NCI-H2196 treated with DMSO at 0.1 percent for 48 hours (cell line): Measurements from ENCODE around the gene CADPS.

Experiments used
- DNase-seq: peaks from one replicate; lab custom pipeline; 2025; ENCODE audit not compliant: unreplicated experiment; lab: John Stamatoyannopoulos, UW

Gene CADPS

GRCh38 chr3:62454916-62455315 is 420.3 kb downstream of the CADPS start:
- DNase-seq: no peak

GRCh38 chr3:62453448-62453847 is 421.8 kb downstream of the CADPS start:
- DNase-seq: no peak

- no peak for DNase-seq
These were observed 423.9 kb downstream of the CADPS start for GRCh38 chr3:62451211-62451887.

- DNase-seq: no peak
These were observed 428.8 kb downstream of the CADPS start for GRCh38 chr3:62446337-62446940.

DNA sequence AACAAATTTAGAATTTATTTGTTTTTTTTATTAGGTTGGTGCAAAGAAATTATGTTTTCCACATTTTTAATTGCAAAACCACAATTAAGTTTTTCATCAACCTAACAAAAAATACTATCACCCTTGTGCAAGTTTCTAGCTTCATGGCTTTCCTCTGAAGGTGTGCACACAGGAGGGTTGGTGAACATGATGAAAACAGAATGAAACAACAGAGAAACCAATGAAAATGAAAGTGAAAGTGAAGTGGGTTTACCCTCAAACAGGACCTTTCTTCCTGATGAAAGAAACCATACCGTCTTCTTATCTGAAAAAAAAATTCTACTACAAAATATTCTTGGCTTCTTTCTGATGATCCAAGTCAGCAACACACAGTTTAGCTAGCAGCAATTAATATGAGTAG is 429.9 kb downstream of the CADPS start:
- DNase-seq: no peak

- DNase-seq: no peak
These were observed 435.2 kb downstream of the CADPS start for GRCh38 chr3:62439978-62440377.

- DNase-seq: no peak
These were observed 435.9 kb downstream of the CADPS start for GRCh38 chr3:62439176-62439813.

DNA sequence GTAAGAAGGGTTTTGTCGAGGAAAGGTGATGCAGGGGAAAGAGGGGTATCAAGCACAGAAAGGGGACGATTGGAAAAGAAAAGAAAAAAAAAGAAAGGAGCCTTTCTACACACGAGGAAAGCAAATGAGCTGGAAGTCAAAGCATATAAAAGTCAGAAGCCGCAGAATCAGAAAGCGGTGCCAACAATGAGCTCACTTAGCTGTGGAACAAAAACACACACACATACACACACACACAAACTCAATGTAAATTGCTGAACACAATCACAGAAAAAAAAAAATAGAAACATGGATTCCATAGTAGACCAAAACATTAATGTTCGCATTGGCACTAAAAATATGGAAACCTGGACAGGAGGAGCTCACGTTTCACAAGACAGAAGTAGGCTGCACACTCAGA is 438.4 kb downstream of the CADPS start:
- no peak for DNase-seq

- no peak for DNase-seq
These were observed 441.8 kb downstream of the CADPS start for GRCh38 chr3:62433396-62433795.

GRCh38 chr3:62421207-62421606 is 454.0 kb downstream of the CADPS start:
- DNase-seq: no peak

DNA sequence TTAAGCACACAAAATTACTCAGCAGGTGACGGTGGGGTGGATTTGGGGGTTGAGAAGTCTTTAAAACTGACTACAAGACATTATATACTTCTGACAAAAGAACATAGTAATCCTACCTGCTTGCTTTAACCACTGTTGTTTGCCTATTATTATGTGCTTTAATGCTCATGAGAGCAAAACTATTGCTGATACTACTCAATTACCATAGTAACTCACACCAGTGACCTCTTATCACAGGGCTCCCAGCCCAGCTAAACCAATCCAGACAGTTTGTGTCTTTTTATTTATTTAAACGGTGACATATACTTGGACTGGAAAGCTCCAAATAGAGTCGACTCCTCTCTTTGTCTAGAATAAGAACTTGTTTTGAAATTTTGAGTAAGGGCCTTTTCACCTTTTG is 459.1 kb downstream of the CADPS start:
- DNase-seq: no peak

DNA sequence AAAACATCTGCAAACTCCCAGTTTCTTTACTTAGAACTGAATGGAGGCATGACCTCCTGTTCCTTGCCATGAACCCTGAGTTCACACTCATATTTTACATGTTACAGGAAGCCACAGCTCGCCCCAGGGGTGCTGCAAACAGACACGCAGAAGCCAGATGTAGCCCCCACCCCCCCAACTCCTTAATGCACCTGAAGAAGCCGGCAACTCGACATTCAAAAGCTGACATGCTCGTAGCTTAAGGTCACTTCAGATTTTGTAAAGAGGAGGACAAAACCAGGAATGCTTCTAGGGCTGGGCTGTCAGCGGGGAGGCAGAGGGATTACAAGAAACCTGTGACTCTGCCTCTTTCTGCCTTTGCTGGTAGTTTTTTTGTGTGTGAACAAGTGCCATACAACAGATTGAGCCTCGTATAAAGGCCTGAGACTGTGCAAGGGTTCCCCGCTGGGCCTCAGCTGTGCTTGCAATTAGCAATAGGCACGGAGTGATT is 459.9 kb downstream of the CADPS start:
- DNase-seq: no peak

- DNase-seq: no peak
These were observed 460.4 kb downstream of the CADPS start for GRCh38 chr3:62414786-62415185.

DNA sequence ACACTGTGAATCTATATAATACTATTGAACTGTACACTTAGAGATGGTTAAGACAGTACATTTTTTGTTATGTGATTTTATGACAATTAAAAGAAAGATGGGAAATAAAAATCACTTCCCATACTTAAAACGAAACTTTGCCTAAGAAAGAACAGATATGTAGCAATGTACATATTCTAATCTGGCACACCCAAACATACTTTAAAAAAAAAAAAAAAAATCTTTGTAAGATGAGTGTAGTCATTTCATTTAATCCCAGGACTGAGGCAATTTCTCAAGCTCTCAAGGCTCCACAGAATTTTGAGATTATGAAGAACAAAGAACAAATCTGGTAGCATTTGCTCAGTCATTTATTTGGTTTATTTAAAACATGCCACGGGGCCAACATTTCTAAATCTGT is 461.5 kb downstream of the CADPS start:
- DNase-seq: no peak

- DNase-seq: no peak
These were observed 468.3 kb downstream of the CADPS start for GRCh38 chr3:62406945-62407344.

DNA sequence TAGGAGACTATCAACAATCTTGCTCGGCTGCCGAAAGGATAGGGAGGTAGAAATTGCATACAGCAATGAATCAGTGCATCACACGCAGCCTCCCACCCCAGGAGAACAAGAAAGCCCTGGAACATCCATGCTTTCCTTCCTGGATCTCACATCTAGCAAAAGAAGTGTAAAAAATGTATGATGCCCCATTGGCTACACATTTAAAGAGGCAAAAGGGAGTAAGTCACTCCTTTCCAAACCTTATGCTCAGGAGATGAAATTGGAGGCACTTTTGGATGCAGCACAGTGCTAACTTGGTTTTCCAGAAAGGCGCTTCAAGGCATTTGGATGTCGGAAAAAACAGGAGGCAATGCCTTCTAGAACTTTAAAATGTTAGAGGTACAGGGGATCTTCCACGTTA is 469.6 kb downstream of the CADPS start:
- DNase-seq: no peak

DNA sequence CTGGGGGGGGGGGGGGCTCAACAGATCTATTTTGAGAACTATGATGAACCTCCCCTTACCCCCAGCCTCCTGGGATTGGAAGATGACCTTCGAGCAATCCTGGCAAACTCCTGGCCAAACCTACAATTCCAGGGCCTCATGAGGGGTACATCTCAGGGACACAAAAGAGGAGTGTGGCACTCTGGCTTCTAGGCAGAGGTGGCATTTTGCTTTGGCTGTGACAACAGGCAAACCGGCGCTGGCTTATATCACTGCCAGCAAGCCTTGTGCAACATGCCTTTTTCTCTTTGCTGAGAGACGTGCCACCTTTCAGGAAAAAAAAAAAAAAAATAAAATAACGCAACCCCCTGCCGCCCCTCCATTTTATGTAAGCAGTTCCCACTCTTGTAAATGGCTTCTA is 470.1 kb downstream of the CADPS start:
- no peak for DNase-seq

DNA sequence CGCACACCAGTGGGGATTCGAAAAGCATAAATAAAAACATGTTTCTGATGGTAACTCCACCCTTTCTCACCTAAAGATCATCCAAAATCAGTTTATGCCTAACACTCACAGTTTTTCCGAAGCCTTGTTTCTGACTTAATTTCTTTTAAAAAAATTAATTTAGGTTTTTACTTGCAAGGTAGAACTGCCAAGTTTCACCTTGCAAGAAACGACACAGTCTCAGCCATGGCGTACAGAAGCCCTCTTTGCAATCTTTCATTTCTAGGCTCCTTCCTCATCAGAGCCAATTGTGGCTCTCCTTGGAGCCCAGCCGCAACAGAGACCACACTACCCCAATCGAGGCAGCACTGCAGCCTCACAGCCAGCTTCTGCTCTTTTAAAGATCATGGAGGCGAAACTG is 470.9 kb downstream of the CADPS start:
- DNase-seq: no peak

DNA sequence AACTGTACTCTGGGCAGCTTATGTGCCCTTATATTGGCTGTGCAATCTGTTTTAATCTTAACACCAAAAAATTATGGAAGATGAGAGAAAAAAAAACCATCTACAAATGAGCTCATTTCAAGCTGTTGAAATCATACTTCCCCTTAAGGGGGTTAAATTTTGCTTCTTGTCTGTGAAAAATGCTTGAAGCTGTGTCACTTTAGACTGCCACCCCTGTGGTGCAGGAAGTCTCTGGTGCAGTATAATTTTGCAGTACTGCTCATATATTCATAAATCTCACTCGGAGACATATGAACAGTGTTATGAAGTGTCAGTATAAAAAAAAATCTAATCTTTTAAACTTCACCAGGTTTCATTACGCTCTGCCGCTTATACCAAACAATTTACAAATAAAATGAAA is 471.5 kb downstream of the CADPS start:
- DNase-seq: no peak

DNA sequence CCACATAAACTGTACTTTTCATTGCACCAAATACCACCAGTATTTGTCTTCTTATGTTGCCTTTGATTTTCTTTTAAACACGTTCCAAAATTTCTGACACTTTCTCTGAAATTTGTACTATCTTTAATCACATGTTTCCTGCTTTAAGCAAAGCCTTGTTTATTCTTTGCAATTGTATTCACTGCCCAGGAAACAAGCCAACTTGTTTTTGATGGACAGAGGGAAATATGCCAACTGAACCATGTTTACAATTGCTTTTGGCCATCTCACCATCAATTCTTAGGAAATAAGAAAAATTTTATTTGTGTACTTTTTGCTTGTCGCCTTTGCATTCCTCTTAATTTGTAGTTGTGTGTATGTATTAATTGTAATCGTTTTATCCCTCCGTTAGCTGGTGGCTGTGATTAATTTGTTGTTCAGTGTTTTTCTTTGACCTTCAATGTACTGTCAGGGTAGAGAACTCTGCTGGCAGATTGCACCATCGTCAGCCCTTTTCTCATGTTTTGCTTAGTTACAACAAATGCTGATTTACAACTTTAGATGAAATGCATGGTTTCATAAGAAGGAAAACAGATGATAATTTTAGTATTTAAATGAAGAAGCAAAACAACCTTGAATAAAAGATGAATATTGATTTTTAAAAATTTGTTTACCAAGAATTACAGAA is 482.5 kb downstream of the CADPS start:
- no peak for DNase-seq

DNA sequence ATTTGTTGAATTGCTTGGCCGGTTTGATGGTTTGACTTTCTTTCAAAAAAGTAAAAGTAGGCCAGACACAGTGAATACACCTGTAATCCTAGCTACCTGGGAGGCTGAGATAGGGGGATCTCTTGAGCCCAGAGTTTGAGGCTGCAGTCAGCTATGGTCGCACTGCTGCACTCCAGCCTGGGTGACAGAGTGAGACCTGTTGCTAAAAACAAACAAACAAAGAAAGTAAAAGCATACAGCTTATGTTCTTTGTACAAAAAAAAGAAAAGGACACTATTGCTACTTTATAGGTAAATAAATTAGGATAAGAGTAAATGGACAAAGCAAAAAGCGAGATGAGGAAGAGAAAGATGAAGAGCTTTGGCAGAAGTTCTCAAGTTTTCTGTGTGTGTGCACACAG is 488.0 kb downstream of the CADPS start:
- no peak for DNase-seq

GRCh38 chr3:62379321-62379798 is 495.9 kb downstream of the CADPS start:
- DNase-seq: no peak
